ENCODE data around the gene IPO11. TPM values are rescaled to one million over a fixed set of nuclear protein-coding genes. Genes with fewer than 3 reads are reported as not detected.

The IPO11 gene
- total RNA-seq, 1 donor from 2014 or later = 18.3 TPM

GRCh38 chr5:62538017-62538942, 125.7 kb downstream of the IPO11 start:
- Histone ChIP-seq H3K27me3 (ENCODE audit: control insufficient read depth, insufficient read depth, low read length) (no peaks in the 10 kb centered on the region), H3K4me3 (ENCODE audit: low read depth, low read length) (no peak overlapping the region), H3K36me3 (ENCODE audit: control insufficient read depth, insufficient read depth, low read length) (no peaks in the 10 kb centered on the region)
- DNase-seq (ENCODE audit: low read depth) = peak; percentile 42
- no peak for TF ChIP-seq CTCF (IDR thresholded peaks at IDR 0.05; ENCODE audit: insufficient read depth, low read length, poor library complexity, severe bottlenecking)

GRCh38 chr5:62542720-62543119, 130.2 kb downstream of the IPO11 start:
- Histone ChIP-seq H3K36me3 (ENCODE audit: control insufficient read depth, insufficient read depth, low read length) (no peaks in the 10 kb centered on the region), H3K27me3 (ENCODE audit: control insufficient read depth, insufficient read depth, low read length) (no peaks in the 10 kb centered on the region), H3K4me3 (ENCODE audit: low read depth, low read length) (no peak overlapping the region)
- TF ChIP-seq CTCF (IDR thresholded peaks at IDR 0.05; ENCODE audit: insufficient read depth, low read length, poor library complexity, severe bottlenecking) = no peak
- no peak for DNase-seq (ENCODE audit: low read depth)

GRCh38 chr5:62547945-62548630, 135.5 kb downstream of the IPO11 start:
- H3K36me3 ChIP-seq (ENCODE audit: control insufficient read depth, insufficient read depth, low read length) = no peaks in the 10 kb centered on the region
- DNase-seq (ENCODE audit: low read depth) = no peak
- no peaks in the 10 kb centered on the region for H3K27me3 ChIP-seq (ENCODE audit: control insufficient read depth, insufficient read depth, low read length)
- TF ChIP-seq CTCF (IDR thresholded peaks at IDR 0.05; ENCODE audit: insufficient read depth, low read length, poor library complexity, severe bottlenecking) = no peak
- no peak overlapping the region for H3K4me3 ChIP-seq (ENCODE audit: low read depth, low read length)

GRCh38 chr5:62550103-62550502, 137.5 kb downstream of the IPO11 start:
- DNase-seq (ENCODE audit: low read depth) = no peak

GRCh38 chr5:62555930-62556329, 143.4 kb downstream of the IPO11 start:
- TF ChIP-seq CTCF (IDR thresholded peaks at IDR 0.05; ENCODE audit: insufficient read depth, low read length, poor library complexity, severe bottlenecking) = no peak
- Histone ChIP-seq H3K36me3 (ENCODE audit: control insufficient read depth, insufficient read depth, low read length) (no peaks in the 10 kb centered on the region), H3K27me3 (ENCODE audit: control insufficient read depth, insufficient read depth, low read length) (no peaks in the 10 kb centered on the region), H3K4me3 (ENCODE audit: low read depth, low read length) (no peak overlapping the region)
- no peak for DNase-seq (ENCODE audit: low read depth)

More at GRCh38 chr5:62550103-62550502, 137.5 kb downstream of the IPO11 start:
- Histone ChIP-seq H3K27me3 (ENCODE audit: control insufficient read depth, insufficient read depth, low read length) (no peaks in the 10 kb centered on the region), H3K36me3 (ENCODE audit: control insufficient read depth, insufficient read depth, low read length) (no peaks in the 10 kb centered on the region), H3K4me3 (ENCODE audit: low read depth, low read length) (no peak overlapping the region)
- TF ChIP-seq CTCF (IDR thresholded peaks at IDR 0.05; ENCODE audit: insufficient read depth, low read length, poor library complexity, severe bottlenecking) = no peak
